BJ (cell line): ENCODE results near the gene TNIP2. TPM values are rescaled to one million over a fixed set of nuclear protein-coding genes. Genes with fewer than 3 reads are reported as not detected.
A peak's percentile ranks its signal among the peaks of the same experiment; 100 is the strongest.
"Not testable (repeated sequence)": the region's sequence is repeated elsewhere in the genome, so short reads cannot be mapped to it uniquely, and the experiment has no call there.

Source experiments
- CTCF ChIA-PET: fragments of 350-600 bp; formaldehyde crosslinking; extraction: SDS; loops from one replicate; lab custom pipeline; 2021; ENCODE audit warnings: antibody characterized with exemption, inconsistent platforms; lab: Yijun Ruan, JAX
- POLR2A ChIA-PET: fragments of 300-600 bp; sonication (Branson Sonifier 250); formaldehyde crosslinking; extraction: SDS; loops from one replicate; lab custom pipeline; 2021; ENCODE audit warnings: antibody characterized with exemption; lab: Charles Lee
- DNase-seq: peaks from one replicate; pipeline ENCODE4 v3.0.0-alpha.2; 2011; ENCODE audit warnings: low read depth
- H3K27me3 ChIP-seq: 2 replicates; pipeline ENCODE4 v1.6.0; 2011; ENCODE audit warnings: low read length; ENCODE audit not compliant: control insufficient read depth, insufficient read depth
- H3K36me3 ChIP-seq: 2 replicates; pipeline ENCODE4 v1.5.1; 2011; ENCODE audit warnings: low read length; ENCODE audit not compliant: control insufficient read depth, insufficient read depth
- H3K4me3 ChIP-seq: 2 replicates; pipeline ENCODE4 v1.5.1; 2011; ENCODE audit warnings: low read depth, mild to moderate bottlenecking, control low read depth, low read length
- CTCF ChIP-seq: IDR thresholded peaks from 2 replicates; pipeline ENCODE4 v1.5.1; 2011; ENCODE audit warnings: low read depth, mild to moderate bottlenecking, control low read depth, inconsistent platforms, low read length, moderate library complexity; ENCODE audit not compliant: insufficient read depth
- polyA plus RNA-seq: library from polyadenylated mRNA; depleted of rRNA; stranded (reverse); fragments of >200 nt; gene quantifications from 2 replicates; pipeline ENCODE4 v1.2.3, GENCODE V29; 2011

The TNIP2 gene
- polyA plus RNA-seq, 1 experiment, result 48.1 TPM

- peak overlapping the region; percentile 54 for H3K4me3 ChIP-seq
- POLR2A ChIA-PET, result no interaction called here
- no peak for DNase-seq
- CTCF ChIA-PET, result interaction anchor here (0.6 to 2.2 kb wide), 24 partner anchors 10 to 278 kb away, joined by 3 to 10 read pairs (median 4); no protein-coding TSS in a partner anchor
- H3K36me3 ChIP-seq, result no peaks in the 10 kb centered on the region
- no peaks in the 10 kb centered on the region for H3K27me3 ChIP-seq
- no peak for TF ChIP-seq CTCF
Measured at GRCh38 chr4:2763511-2763967, 7.4 kb upstream of the TNIP2 start.

- not testable (repeated sequence) for H3K4me3 ChIP-seq
- POLR2A ChIA-PET, result interaction anchor here (0.6 kb wide), 1 partner anchor 79 kb away, joined by 9 read pairs; no protein-coding TSS in a partner anchor
Measured at GRCh38 chr4:2762486-2763370, 6.6 kb upstream of the TNIP2 start.

GRCh38 chr4:2762048-2762447 is 5.9 kb upstream of the TNIP2 start:
- CTCF ChIA-PET, result interaction anchor here (0.6 to 1.9 kb wide), 4 partner anchors 10 to 152 kb away, joined by 3 to 5 read pairs (median 4); no protein-coding TSS in a partner anchor
- POLR2A ChIA-PET, result no interaction called here
- no peak for TF ChIP-seq CTCF
- Histone ChIP-seq H3K27me3 (no peaks in the 10 kb centered on the region), H3K36me3 (no peaks in the 10 kb centered on the region), H3K4me3 (no peak overlapping the region)
- DNase-seq, result no peak

More at GRCh38 chr4:2762486-2763370, 6.6 kb upstream of the TNIP2 start:
- H3K36me3 ChIP-seq, H3K27me3 ChIP-seq, DNase-seq: not testable (repeated sequence)
- CTCF ChIA-PET, result interaction anchor here (0.6 to 2.2 kb wide), 13 partner anchors 10 to 273 kb away, joined by 3 to 10 read pairs (median 4); no protein-coding TSS in a partner anchor

- no peak for DNase-seq
- Histone ChIP-seq H3K27me3 (no peaks in the 10 kb centered on the region), H3K4me3 (no peak overlapping the region), H3K36me3 (no peaks in the 10 kb centered on the region)
- CTCF ChIA-PET, result interaction anchor here (1.1 kb wide), 1 partner anchor 277 kb away, joined by 3 read pairs; no protein-coding TSS in a partner anchor
- POLR2A ChIA-PET, result no interaction called here
- TF ChIP-seq CTCF, result peak; percentile 19; the same call in 1 of the 2 replicates
Measured at GRCh38 chr4:2761035-2761923, 5.1 kb upstream of the TNIP2 start.

- no peak for TF ChIP-seq CTCF
- 0 out of 2 replicates have a peak, but pooled peaks cover 2% of the 10 kb centered on the region for H3K36me3 ChIP-seq
- H3K4me3 ChIP-seq, result no peak overlapping the region
- ChIA-PET POLR2A (no interaction called here), CTCF (interaction anchor here (1.0 kb wide), 1 partner anchor 220 kb away, joined by 3 read pairs; no protein-coding TSS in a partner anchor)
- no peak for DNase-seq
- H3K27me3 ChIP-seq, result no peaks in the 10 kb centered on the region
Measured at GRCh38 chr4:2757426-2757825, 1.3 kb upstream of the TNIP2 start.
